ENCODE data around the gene FOXL3.

DNA sequence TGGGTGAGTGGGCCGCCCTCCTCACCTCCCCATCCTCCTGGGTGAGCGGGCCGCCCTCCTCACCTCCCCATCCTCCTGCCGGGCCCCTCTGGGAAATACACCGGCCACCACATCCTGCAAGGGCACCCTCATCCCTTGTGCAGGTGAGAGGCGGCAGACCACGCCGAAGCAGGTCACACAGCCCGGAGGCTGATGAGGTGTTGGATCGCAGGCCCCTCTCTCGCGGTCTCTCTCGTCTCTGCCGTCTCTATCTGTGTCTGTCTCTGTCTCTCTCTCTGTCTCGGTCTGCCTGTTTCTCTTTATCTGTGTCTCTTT lies 30.8 kb upstream of the FOXL3 start:
- TF ChIP-seq ELF1 (IDR thresholded peaks at IDR 0.05), result no peak
- TF ChIP-seq, protein P1, sequence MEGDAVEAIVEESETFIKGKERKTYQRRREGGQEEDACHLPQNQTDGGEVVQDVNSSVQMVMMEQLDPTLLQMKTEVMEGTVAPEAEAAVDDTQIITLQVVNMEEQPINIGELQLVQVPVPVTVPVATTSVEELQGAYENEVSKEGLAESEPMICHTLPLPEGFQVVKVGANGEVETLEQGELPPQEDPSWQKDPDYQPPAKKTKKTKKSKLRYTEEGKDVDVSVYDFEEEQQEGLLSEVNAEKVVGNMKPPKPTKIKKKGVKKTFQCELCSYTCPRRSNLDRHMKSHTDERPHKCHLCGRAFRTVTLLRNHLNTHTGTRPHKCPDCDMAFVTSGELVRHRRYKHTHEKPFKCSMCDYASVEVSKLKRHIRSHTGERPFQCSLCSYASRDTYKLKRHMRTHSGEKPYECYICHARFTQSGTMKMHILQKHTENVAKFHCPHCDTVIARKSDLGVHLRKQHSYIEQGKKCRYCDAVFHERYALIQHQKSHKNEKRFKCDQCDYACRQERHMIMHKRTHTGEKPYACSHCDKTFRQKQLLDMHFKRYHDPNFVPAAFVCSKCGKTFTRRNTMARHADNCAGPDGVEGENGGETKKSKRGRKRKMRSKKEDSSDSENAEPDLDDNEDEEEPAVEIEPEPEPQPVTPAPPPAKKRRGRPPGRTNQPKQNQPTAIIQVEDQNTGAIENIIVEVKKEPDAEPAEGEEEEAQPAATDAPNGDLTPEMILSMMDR (IDR thresholded peaks at IDR 0.05), result no peak
- TF ChIP-seq EZH2phosphoT487 (IDR thresholded peaks at IDR 0.05; ENCODE audit: borderline replicate concordance, low read depth), result no peak
- TF ChIP-seq, protein P2, sequence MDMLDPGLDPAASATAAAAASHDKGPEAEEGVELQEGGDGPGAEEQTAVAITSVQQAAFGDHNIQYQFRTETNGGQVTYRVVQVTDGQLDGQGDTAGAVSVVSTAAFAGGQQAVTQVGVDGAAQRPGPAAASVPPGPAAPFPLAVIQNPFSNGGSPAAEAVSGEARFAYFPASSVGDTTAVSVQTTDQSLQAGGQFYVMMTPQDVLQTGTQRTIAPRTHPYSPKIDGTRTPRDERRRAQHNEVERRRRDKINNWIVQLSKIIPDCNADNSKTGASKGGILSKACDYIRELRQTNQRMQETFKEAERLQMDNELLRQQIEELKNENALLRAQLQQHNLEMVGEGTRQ (IDR thresholded peaks at IDR 0.05; ENCODE audit: borderline replicate concordance, low read depth, low read length), result no peak
- TF ChIP-seq POLR2AphosphoS5 (IDR thresholded peaks at IDR 0.05; ENCODE audit: low read depth, low read length), result no peak
- TF ChIP-seq MXI1 (IDR thresholded peaks at IDR 0.05; ENCODE audit: low read depth, low read length), result no peak
- no peak for TF ChIP-seq SIN3A (IDR thresholded peaks at IDR 0.05; ENCODE audit: borderline replicate concordance, low read depth, low read length)
- no peak for TF ChIP-seq JUND (IDR thresholded peaks at IDR 0.05)
- TF ChIP-seq GABPA (IDR thresholded peaks at IDR 0.05; ENCODE audit: low read depth), result no peak
